GM12878 (cell line): Measurements from ENCODE around the gene RUNDC3A. TPM values are rescaled to one million over a fixed set of nuclear protein-coding genes. Genes with fewer than 3 reads are reported as not detected.

ENCODE experiments used
- ATAC-seq: fragments of 200-7000 bp; cut with Tn5 transposase; 3 replicates; pipeline ENCODE4 v1.9.1; 2020; ENCODE audit warnings: mild to moderate bottlenecking, moderate library complexity
- BruUV-seq: library from RNA; stranded (reverse); fragments of 400-500 nt; replicated peaks from 2 replicates; lab custom pipeline; 2021; lab: Mats Ljungman, UMichigan
- CTCF ChIA-PET: fragments of 300-600 bp; sonication (Branson Sonifier 250); formaldehyde crosslinking; extraction: SDS; loops from one replicate; lab custom pipeline; 2021; ENCODE audit warnings: inconsistent platforms; lab: Yijun Ruan, JAX
- POLR2A ChIA-PET: fragments of 350-600 bp; formaldehyde crosslinking; extraction: SDS; loops from one replicate; lab custom pipeline; 2021; ENCODE audit warnings: inconsistent platforms; lab: Charles Lee
- RAD21 ChIA-PET: fragments of 300-600 bp; sonication (Branson Sonifier 250); formaldehyde crosslinking; loops from one replicate; lab custom pipeline; 2023; ENCODE audit warnings: antibody characterized with exemption; ENCODE audit not compliant: unreplicated experiment; lab: Charles Lee
- SMC1A ChIA-PET: fragments of 300-600 bp; sonication (Branson Sonifier 250); formaldehyde crosslinking; loops from one replicate; lab custom pipeline; 2023; ENCODE audit not compliant: unreplicated experiment, uncharacterized antibody; lab: Charles Lee
- DNase-seq: peaks from one replicate; pipeline ENCODE4 v3.0.0-alpha.2; 2011; ENCODE audit warnings: low read depth, low spot score
- FAIRE-seq: peaks from 3 replicates; lab custom pipeline; 2011; peaks lifted over from hg19 to GRCh38; lab: Jason Lieb, UNC
- H2AFZ ChIP-seq: 2 replicates; pipeline ENCODE4 v1.6.0; 2011; ENCODE audit warnings: low read depth, low read length, control low read depth; ENCODE audit not compliant: control insufficient read depth
- H3K27ac ChIP-seq: 2 replicates; pipeline ENCODE4 v1.5.1; 2011; ENCODE audit warnings: control low read depth; ENCODE audit not compliant: control insufficient read depth, insufficient read depth
- H3K27me3 ChIP-seq, 2 experiments: replicated peaks in 1 of 2; 2 replicates each; pipeline versions ENCODE4 v1.6.0 to v1.6.1; 2011; ENCODE audit warnings: low read length in 1 of 2; ENCODE audit not compliant: control insufficient read depth in 2 of 2, insufficient read depth in 2 of 2
- H3K36me3 ChIP-seq, 2 experiments: 2 replicates each; pipeline ENCODE4 v1.5.1; 2011; ENCODE audit warnings: low read length in 1 of 2; ENCODE audit not compliant: control insufficient read depth in 2 of 2, insufficient read depth in 2 of 2
- H3K4me1 ChIP-seq: 2 replicates; pipeline ENCODE4 v1.6.1; 2011; ENCODE audit warnings: mild to moderate bottlenecking, low read length, moderate library complexity, mixed read lengths; ENCODE audit not compliant: control insufficient read depth, insufficient read depth
- H3K4me2 ChIP-seq: 2 replicates; pipeline ENCODE4 v1.6.0; 2011; ENCODE audit warnings: control low read depth; ENCODE audit not compliant: control insufficient read depth, insufficient read depth
- H3K4me3 ChIP-seq: fragments of 200-600 bp; sonication (generic); 2 replicates; pipeline ENCODE4 v1.5.1; 2016
- H3K79me2 ChIP-seq: 2 replicates; pipeline ENCODE4 v1.6.0; 2011; ENCODE audit warnings: low read length; ENCODE audit not compliant: control insufficient read depth, insufficient read depth
- H3K9ac ChIP-seq: 2 replicates; pipeline ENCODE4 v1.8.0; 2011; ENCODE audit warnings: low read length, control low read depth, mixed read lengths; ENCODE audit not compliant: control insufficient read depth, insufficient read depth
- H3K9me3 ChIP-seq: replicated peaks from 3 replicates; pipeline ENCODE4 v1.5.1; 2011; ENCODE audit warnings: mild to moderate bottlenecking, low read length; ENCODE audit not compliant: control insufficient read depth, insufficient read depth
- H4K20me1 ChIP-seq: 2 replicates; pipeline ENCODE4 v1.6.0; 2011; ENCODE audit not compliant: control insufficient read depth, insufficient read depth
- MTA3 ChIP-seq: IDR thresholded peaks from 2 replicates; pipeline ENCODE4 v1.6.1; 2012; ENCODE audit warnings: low read length, inconsistent platforms, borderline replicate concordance
- SUPT20H ChIP-seq: IDR thresholded peaks from 2 replicates; pipeline ENCODE4 v1.6.1; 2011; ENCODE audit warnings: low read depth, mild to moderate bottlenecking, low read length, moderate library complexity, borderline replicate concordance; ENCODE audit not compliant: control insufficient read depth
- WGBS: methylation state at CpG from one replicate; pipeline ENCODE4 v1.1.6; 2016; ENCODE audit warnings: low lambda C conversion rate; ENCODE audit not compliant: insufficient replicate concordance, insufficient coverage; ENCODE audit errors: missing lambda C conversion rate; 5-methylcytosine and 5-hydroxymethylcytosine counted together
- in situ Hi-C: fragments of 300-500 bp; cut with MboI; formaldehyde crosslinking; loops from 9 replicates; pipeline ENCODE4 v1.14.3; 2018; ENCODE audit warnings: mixed read lengths
- intact Hi-C: fragments of 100-400 bp; cut with micrococcal nuclease; formaldehyde crosslinking; loops from one replicate; pipeline ENCODE4 v1.14.2; 2022; ENCODE audit not compliant: unreplicated experiment
- polyA plus RNA-seq, 11 experiments: library from polyadenylated mRNA; depleted of rRNA in 4 of 11; unstranded in 6 of 11; stranded (reverse) in 5 of 11; fragments of >200 nt; fragmentation: Nextera tagmentation in 4 of 11; fragmentation: Illumina TruSeq in 1 of 11; extraction: Ambion mirVana in 4 of 11; extraction: Trizol in 1 of 11; gene quantifications; 1 replicate in 1 of 11; 2 replicates in 10 of 11; pipeline versions ENCODE4 v1.2.1 to v1.2.3, GENCODE V29; 2011 to 2016; ENCODE audit warnings: inconsistent platforms in 2 of 11, missing spikeins in 2 of 11, low read depth in 1 of 11
- total RNA-seq, 4 experiments: library from RNA; depleted of rRNA in 3 of 4; stranded (reverse); fragments of >200 nt in 3 of 4; fragmentation: Illumina TruSeq in 1 of 4; extraction: Trizol in 1 of 4; gene quantifications; 2 replicates each; pipeline versions ENCODE4 v1.2.1 to v1.2.3, GENCODE V29; 2013 to 2021
- TF ChIP-seq, protein P1 (sequence below): fragments of 450-650 bp; IDR thresholded peaks from 2 replicates; pipeline ENCODE4 v1.6.1; 2016; ENCODE audit warnings: mild to moderate bottlenecking, moderate library complexity, borderline replicate concordance

RUNDC3A gene
- total and polyA plus RNA-seq, 10 of the 15 experiments (the other 5 are each of a cell fraction or from before 2014, with no cell fraction given) = 0.07 to 0.17 TPM; not detected in 8

DNA sequence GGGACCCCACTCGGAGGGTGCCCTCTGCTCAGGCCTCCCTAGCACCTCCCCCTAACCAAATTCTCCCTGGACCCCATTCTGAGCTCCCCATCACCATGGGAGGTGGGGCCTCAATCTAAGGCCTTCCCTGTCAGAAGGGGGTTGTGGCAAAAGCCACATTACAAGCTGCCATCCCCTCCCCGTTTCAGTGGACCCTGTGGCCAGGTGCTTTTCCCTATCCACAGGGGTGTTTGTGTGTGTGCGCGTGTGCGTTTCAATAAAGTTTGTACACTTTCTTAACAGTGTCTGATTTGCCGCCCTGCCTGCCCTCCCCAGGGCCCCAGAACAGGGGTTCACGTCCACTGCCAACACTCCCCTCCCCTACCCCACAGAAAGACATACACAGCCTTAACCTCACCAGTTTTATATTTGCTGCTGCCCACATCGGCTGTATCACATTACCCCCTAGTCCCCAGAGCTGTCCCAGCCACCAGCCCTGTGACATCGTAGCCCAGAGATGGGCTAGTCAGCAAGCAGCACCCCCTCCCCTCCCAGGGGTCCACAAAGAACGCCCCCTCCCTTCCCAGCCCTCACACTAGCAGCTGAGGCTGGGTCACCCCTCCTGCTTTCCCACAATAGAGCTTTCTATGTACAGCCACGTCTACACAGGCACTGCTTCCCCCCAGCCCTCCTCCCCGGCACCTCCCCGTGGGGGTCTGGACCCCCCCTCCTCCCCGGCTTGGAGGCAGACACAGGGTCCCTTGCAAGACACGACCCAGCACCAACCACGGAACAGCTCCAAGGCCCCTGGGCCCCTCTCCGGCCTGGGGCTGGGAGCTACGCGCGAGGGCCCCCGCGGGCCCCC lies 44.6 kb downstream of the RUNDC3A start:
- 56% methylated on average over 18 of the region's 22 CpGs for WGBS
- peak overlapping the region; percentile 42; the same call in 1 of the 2 replicates for H3K4me2 ChIP-seq
- no peak for TF ChIP-seq SUPT20H
- TF ChIP-seq, protein P1, sequence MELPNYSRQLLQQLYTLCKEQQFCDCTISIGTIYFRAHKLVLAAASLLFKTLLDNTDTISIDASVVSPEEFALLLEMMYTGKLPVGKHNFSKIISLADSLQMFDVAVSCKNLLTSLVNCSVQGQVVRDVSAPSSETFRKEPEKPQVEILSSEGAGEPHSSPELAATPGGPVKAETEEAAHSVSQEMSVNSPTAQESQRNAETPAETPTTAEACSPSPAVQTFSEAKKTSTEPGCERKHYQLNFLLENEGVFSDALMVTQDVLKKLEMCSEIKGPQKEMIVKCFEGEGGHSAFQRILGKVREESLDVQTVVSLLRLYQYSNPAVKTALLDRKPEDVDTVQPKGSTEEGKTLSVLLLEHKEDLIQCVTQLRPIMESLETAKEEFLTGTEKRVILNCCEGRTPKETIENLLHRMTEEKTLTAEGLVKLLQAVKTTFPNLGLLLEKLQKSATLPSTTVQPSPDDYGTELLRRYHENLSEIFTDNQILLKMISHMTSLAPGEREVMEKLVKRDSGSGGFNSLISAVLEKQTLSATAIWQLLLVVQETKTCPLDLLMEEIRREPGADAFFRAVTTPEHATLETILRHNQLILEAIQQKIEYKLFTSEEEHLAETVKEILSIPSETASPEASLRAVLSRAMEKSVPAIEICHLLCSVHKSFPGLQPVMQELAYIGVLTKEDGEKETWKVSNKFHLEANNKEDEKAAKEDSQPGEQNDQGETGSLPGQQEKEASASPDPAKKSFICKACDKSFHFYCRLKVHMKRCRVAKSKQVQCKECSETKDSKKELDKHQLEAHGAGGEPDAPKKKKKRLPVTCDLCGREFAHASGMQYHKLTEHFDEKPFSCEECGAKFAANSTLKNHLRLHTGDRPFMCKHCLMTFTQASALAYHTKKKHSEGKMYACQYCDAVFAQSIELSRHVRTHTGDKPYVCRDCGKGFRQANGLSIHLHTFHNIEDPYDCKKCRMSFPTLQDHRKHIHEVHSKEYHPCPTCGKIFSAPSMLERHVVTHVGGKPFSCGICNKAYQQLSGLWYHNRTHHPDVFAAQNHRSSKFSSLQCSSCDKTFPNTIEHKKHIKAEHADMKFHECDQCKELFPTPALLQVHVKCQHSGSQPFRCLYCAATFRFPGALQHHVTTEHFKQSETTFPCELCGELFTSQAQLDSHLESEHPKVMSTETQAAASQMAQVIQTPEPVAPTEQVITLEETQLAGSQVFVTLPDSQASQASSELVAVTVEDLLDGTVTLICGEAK = peak; percentile 38; the same call in 1 of the 2 replicates
- 0 out of 2 replicates have a peak, but pooled peaks have one; percentile 7 for TF ChIP-seq MTA3
- no peak overlapping the region for H3K9ac ChIP-seq
- POLR2A ChIA-PET = no interaction called here
- no peaks in the 10 kb centered on the region; a peak in 1 of 4 replicates for H3K27me3 ChIP-seq
- H4K20me1 ChIP-seq = no peaks in the 10 kb centered on the region
- H3K9me3 ChIP-seq = no peaks in the 10 kb centered on the region
- RAD21 ChIA-PET = interaction anchor here (1.4 to 1.6 kb wide), 2 partner anchors 11 to 136 kb away, joined by 4 read pairs; partner anchors contain the start of gene FAM171A2
- DNase-seq = no peak
- intact Hi-C loops (no loop called here), in situ Hi-C loops (no loop called here)
- H3K79me2 ChIP-seq = peaks cover 18% of the 10 kb centered on the region
- H2AFZ ChIP-seq = no peak overlapping the region
- H3K4me1 ChIP-seq = peaks cover 26% of the 10 kb centered on the region
- no TSS peak for BruUV-seq
- no peak for FAIRE-seq
- peaks cover 18 to 20% of the 10 kb centered on the region in 2 experiments; a peak in 3 of 4 replicates for H3K36me3 ChIP-seq
- no peak overlapping the region for H3K4me3 ChIP-seq
- ATAC-seq = no peak
- SMC1A ChIA-PET = interaction anchor here (0.8 to 1.6 kb wide), 2 partner anchors 161 to 170 kb away, joined by 3 to 4 read pairs; no protein-coding TSS in a partner anchor
- H3K27ac ChIP-seq = no peak overlapping the region
- CTCF ChIA-PET = interaction anchor here (1.0 to 12.5 kb wide), 4 partner anchors 10 to 143 kb away, joined by 3 to 154 read pairs (median 6); partner anchors contain the start of gene FAM171A2
